SH-SY5Y (cell line): ENCODE results near the gene CLDN34.

ENCODE experiments used
- GATA2 ChIP-seq: IDR thresholded peaks from 2 replicates; pipeline ENCODE4 v1.6.1; 2011; ENCODE audit warnings: mild to moderate bottlenecking, low read depth, low read length
- GATA3 ChIP-seq: IDR thresholded peaks from 2 replicates; pipeline ENCODE4 v1.6.1; 2011; ENCODE audit warnings: low read depth, mild to moderate bottlenecking, low read length, moderate library complexity

GRCh38 chrX:9966775-9967408 lies at the start of gene CLDN34:
- TF ChIP-seq GATA3, result no peak
- no peak for TF ChIP-seq GATA2
